GM20431 (cell line): Measurements from ENCODE around the gene EZR.

Source experiments
- in situ Hi-C: fragments of 300-500 bp; cut with MseI, MboI; formaldehyde crosslinking; loops from one replicate; pipeline ENCODE4 v1.15.0; 2020; ENCODE audit warnings: low sequenced_read_pairs; ENCODE audit not compliant: unreplicated experiment

EZR gene

DNA sequence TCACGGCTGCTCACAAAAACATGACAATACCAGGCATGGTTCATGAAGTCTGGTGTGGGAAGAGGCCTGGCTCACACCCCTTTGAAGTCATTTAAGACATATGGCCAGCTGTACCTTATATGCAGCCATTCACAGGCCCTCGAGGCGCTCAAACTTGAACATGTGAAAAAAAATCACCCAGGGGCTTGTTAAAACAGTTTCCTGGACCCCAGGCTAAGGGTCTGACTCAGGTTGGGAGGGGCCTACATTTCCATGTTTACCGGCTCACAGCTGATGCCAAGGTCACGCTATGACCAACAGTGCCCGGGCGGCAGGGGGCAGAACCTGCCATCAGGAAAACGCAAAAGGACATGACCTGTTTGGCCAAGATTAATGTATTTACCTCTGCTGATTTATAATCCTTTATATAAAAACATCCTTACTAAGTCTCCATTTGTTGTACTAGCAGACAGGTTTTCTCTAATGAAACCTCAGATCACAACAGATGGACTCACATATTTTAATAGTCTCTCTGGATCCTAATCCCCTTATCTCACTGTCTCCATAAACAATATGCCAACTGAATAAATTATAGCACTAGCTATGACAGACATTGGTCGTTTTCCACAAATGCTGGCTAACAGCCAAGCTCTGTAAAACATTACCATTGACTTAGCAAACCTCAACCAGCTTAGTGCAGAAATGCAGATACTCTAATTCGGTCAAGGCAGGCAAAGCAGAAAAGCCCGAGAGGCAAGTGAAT, 19.9 kb downstream of the EZR start:
- in situ Hi-C loops = loop anchor here (25.0 kb wide), 1 partner anchor 163 kb away; no protein-coding TSS in a partner anchor

- in situ Hi-C loops = loop anchor here (25.0 kb wide), 1 partner anchor 164 kb away; no protein-coding TSS in a partner anchor
Observed at GRCh38 chr6:158798311-158798710, 20.9 kb downstream of the EZR start.

DNA sequence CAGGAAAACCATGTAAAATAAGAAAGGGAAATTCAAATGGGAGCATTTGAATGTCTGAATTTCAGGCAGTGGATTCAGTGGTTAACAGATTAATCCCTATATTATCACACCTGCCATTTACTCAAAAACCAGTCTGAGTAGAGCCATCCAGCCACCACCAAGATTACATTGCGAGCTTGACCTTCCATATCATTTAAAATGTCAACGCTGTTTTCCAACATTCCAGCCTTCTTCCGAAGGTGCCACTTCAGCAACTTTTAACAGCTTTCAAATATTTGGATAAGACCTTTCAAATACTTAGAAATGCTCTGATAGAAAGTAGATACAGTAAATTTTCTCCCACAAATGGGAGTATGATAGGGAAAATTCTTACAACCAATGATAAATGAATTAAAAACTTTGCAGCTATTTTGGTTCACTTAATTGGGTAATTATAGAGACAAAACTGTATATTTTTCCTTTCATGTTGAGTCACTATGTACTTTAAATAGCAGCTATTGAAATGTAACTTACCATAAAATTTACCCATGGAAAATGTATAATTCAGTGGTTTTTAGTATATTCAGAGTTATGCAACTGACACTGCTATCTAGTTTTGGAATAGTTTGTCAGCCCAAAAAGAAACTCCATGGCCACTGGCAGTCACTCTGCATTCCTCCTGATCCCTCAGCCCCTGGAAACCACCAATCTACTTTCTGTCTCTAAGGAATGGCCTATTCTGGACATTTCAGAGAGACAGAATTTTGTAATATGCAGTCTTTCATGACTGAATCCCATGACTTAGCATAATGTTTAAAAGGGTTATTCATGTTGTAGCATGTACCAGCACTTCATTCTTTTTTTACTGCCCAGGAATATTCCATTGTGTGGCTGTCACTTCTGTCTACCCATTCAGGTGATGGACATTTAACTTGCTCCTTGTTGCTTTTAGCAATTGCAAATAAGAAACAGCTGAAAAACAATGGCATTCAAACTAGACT, 21.5 kb downstream of the EZR start:
- in situ Hi-C loops = loop anchor here (25.0 kb wide), 1 partner anchor 165 kb away; no protein-coding TSS in a partner anchor

DNA sequence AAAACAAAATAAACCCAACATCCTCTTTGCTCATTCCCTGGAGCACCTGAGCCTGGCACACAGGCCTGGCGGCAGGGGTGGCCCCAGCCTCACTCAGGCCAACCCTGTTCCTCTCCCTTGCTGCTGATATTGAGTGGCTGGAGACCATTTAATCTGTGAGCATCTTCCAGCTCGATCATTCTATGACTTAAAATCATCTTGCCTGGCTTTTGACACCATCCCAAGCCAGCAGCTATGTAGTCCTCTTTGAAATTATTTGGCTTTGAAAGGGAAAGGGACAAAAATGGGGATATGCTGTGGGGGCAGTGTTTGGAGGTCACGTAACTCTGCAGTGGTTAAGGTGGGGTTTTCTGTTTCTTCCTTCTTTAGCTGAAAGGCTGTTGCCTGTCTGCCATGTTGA, 22.8 kb downstream of the EZR start:
- in situ Hi-C loops = loop anchor here (25.0 kb wide), 1 partner anchor 166 kb away; no protein-coding TSS in a partner anchor

DNA sequence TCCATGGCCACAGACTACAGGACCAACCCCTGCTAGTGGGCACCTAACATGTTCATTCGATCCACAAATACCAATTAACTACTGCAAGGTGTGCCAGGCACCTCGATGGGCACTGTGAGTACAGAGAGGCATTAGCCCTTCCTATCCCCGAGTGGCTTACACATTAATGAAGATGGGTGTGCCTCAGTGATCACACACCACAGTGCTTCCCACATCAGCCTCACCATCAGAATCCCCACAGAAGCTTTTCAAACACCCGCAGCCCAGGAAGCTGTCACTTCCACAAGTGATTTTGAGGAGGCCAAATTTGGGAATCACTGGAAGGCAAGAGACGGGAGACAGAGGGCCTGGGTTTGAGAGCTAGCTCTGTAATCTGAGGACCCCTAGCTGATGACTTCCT, 23.7 kb downstream of the EZR start:
- in situ Hi-C loops = loop anchor here (25.0 kb wide), 1 partner anchor 167 kb away; no protein-coding TSS in a partner anchor

DNA sequence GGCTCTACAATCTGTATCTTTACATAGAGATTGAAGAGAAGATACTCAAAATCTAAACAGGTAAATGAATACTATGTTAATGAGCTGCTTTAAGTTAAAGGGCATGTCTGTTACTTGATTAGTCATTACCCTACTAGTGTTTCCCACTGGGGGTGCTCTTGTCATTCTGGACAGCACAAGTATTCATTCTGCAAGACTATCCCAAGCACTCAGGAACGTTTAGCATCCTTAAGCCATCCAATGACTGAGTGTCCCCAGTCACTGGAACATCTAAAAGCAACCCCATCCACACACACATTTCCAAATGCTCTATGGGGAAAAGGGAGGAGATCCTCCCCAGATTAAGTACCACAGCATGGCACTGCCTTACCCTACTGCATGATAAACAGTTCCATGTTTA, 25.7 kb downstream of the EZR start:
- in situ Hi-C loops = loop anchor here (25.0 kb wide), 1 partner anchor 169 kb away; no protein-coding TSS in a partner anchor

GRCh38 chr6:158792505-158792904, 26.7 kb downstream of the EZR start:
- in situ Hi-C loops = loop anchor here (25.0 kb wide), 1 partner anchor 170 kb away; no protein-coding TSS in a partner anchor

DNA sequence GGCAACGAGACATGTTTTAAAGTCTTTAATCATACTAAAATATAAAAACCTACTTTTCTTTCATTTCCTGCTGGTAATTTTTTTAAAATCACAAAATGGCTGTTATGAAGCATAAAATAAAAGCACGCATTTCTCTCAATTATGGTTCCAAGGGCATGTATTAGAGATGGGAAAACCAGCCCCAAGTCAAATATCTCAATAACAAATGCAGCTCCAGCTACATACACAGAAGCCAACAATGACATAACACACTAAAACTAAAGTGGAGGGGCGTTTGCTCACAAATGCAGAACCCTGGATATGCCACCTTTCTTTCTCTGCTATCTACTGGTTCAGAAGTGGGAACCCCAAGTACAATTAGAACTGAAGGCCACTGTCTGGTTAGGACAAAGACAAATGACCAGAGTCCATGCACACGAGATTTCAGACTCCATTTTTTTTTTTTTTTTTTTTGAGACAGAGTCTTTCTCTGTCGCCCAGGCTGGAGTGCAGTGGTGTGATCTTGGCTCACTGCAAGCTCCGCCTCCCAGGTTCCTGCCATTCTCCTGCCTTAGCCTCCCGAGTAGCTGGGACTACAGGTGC, 27.8 kb downstream of the EZR start:
- in situ Hi-C loops = loop anchor here (25.0 kb wide), 1 partner anchor 171 kb away; no protein-coding TSS in a partner anchor

- in situ Hi-C loops = loop anchor here (25.0 kb wide), 1 partner anchor 173 kb away; no protein-coding TSS in a partner anchor
Observed at GRCh38 chr6:158789115-158789917, 29.9 kb downstream of the EZR start.

DNA sequence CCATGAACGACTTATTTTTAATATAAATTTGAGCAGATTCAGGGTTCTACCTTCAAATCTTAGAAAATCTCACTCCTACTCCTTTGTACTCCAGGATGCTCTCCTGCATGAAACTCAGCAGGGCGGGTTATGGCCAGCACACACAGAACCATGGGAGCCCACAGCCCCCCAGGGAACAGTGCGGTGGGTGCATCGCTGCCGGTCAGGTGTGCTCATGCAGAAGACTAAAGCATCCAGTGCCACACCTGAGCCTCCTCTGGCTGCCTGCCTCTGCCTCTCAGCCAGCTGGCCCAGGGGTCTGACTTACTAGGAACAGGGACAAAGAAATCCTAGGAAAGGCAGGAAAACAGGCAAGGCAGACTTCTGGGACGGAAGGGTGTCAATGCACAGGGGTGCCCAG, 31.8 kb downstream of the EZR start:
- in situ Hi-C loops = loop anchor here (25.0 kb wide), 1 partner anchor 175 kb away; no protein-coding TSS in a partner anchor

DNA sequence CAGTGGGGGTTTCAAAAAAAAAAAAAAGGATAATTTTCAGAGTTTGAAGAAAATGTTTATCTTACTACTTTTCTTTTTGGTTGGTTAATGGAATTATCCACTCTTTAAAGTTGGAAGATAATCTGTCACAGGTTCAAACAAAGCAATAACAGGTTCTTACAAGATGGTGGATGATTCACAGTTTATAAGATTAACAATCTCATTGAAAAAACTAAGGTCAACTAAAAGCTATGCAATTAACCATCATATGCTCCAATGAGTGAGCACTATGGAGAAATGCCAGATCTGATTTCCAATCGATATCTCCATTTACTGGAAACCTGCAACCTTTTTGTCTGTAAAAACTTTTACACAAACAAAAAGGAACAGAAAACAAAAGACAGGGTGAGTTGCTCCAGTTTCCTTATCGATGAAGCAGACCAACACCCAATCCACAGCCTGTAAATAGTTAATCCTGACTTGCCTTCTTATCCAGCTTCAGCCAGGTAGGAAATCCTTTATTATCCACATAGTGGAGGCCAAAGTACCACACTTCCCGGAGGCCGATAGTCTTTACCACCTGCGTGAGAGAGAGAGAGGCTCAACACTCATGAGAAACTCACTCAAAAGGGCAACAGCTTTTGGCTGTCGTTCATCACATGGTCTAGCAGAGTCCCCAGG, 32.4 kb downstream of the EZR start:
- in situ Hi-C loops = loop anchor here (25.0 kb wide), 1 partner anchor 176 kb away; no protein-coding TSS in a partner anchor

- in situ Hi-C loops = loop anchor here (25.0 kb wide), 1 partner anchor 177 kb away; no protein-coding TSS in a partner anchor
Observed at GRCh38 chr6:158785036-158785435, 34.1 kb downstream of the EZR start.

- in situ Hi-C loops = loop anchor here (25.0 kb wide), 1 partner anchor 178 kb away; no protein-coding TSS in a partner anchor
Observed at GRCh38 chr6:158784505-158784904, 34.7 kb downstream of the EZR start.

- in situ Hi-C loops = loop anchor here (25.0 kb wide), 1 partner anchor 178 kb away; no protein-coding TSS in a partner anchor
Observed at GRCh38 chr6:158783851-158784250, 35.3 kb downstream of the EZR start.

DNA sequence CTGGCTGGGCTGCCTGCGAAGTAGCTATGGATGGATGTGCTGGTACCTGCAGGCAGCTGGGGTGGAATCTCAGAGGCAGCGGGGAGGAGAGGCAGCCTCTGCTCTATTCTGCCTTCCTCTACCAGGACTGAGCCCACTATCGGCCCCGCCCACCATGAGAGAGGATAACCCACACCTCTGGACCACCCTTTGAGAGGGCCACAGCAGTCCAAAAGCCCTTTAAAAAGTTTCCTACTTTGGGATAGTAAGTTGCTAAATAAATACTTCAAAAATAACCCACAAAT, 36.1 kb downstream of the EZR start:
- in situ Hi-C loops = loop anchor here (25.0 kb wide), 1 partner anchor 179 kb away; no protein-coding TSS in a partner anchor

- in situ Hi-C loops = loop anchor here (25.0 kb wide), 1 partner anchor 180 kb away; no protein-coding TSS in a partner anchor
Observed at GRCh38 chr6:158782432-158783166, 36.6 kb downstream of the EZR start.

DNA sequence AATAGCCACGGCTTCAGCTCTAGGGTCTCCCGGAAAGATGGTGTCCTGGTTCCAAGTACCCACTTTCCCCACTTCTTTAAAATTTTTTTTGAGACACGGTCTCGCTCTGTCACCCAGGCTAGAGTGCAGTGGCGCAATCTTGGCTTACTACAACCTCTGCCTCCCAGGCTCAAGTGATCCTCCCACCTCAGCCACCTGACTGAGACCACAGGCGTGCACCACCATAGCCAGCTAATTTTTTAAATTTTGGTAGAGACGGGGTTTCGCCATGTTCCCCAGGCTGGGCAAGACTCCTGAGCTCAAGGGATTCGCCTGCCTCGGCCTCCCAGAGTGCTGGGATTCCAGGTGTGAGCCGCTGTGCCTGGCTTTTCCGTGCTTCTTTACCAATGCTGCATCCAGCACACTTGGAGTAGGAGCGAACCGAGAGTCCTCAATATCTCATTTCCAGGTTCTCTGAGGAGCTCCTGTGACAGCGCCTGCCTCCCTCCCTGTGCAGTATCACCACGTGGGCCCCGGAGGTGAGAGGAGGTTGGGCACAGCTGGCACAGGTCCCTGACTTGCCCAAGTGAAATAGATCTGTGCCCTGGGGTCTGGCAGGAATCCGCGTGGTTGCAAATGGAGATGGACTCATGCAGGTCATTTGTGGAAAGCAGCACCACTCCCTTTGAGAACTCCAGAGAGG, 37.3 kb downstream of the EZR start:
- in situ Hi-C loops = loop anchor here (25.0 kb wide), 1 partner anchor 180 kb away; no protein-coding TSS in a partner anchor
